HS-5 (cell line): ENCODE data around the gene DTHD1.

Source experiments
- DNase-seq: peaks from one replicate; pipeline ENCODE4 v3.0.0-alpha.2; 2012; ENCODE audit warnings: low read depth

Gene DTHD1

GRCh38 chr4:36281384-36282106, at the start of gene DTHD1:
DTHD1 (plus strand) TSS chr4:36281616; CDS start chr4:36281759, 143 bp downstream.
- no peak for DNase-seq

- no peak for DNase-seq
Observed at GRCh38 chr4:36233567-36234266, 47.7 kb upstream of the DTHD1 start.

- peak; percentile 11 for DNase-seq
Observed at GRCh38 chr4:36235306-36235705, 46.1 kb upstream of the DTHD1 start.

- DNase-seq = no peak
Observed at GRCh38 chr4:36236159-36236558, 45.3 kb upstream of the DTHD1 start.

- DNase-seq = no peak
Observed at GRCh38 chr4:36237366-36238313, 43.8 kb upstream of the DTHD1 start.

- no peak for DNase-seq
Observed at GRCh38 chr4:36241771-36242170, 39.6 kb upstream of the DTHD1 start.

- no peak for DNase-seq
Observed at GRCh38 chr4:36242629-36243354, 38.6 kb upstream of the DTHD1 start.

GRCh38 chr4:36243355-36244256, 37.8 kb upstream of the DTHD1 start:
- no peak for DNase-seq

GRCh38 chr4:36244257-36245082, 36.9 kb upstream of the DTHD1 start, which contains the start of gene ARAP2:
ARAP2 (minus strand) TSS chr4:36244514; CDS start chr4:36229486, 15,028 bp downstream.
- DNase-seq = no peak

- no peak for DNase-seq
Observed at GRCh38 chr4:36249610-36250009, 31.8 kb upstream of the DTHD1 start.

- no peak for DNase-seq
Observed at GRCh38 chr4:36251983-36252382, 29.4 kb upstream of the DTHD1 start.

GRCh38 chr4:36254371-36254770, 27.0 kb upstream of the DTHD1 start:
- no peak for DNase-seq

- DNase-seq = no peak
Observed at GRCh38 chr4:36255577-36255976, 25.8 kb upstream of the DTHD1 start.

- no peak for DNase-seq
Observed at GRCh38 chr4:36256398-36256891, 25.0 kb upstream of the DTHD1 start.

- DNase-seq = no peak
Observed at GRCh38 chr4:36260731-36261130, 20.7 kb upstream of the DTHD1 start.

GRCh38 chr4:36264207-36264826, 17.1 kb upstream of the DTHD1 start:
- DNase-seq = no peak

- no peak for DNase-seq
Observed at GRCh38 chr4:36267486-36268268, 13.7 kb upstream of the DTHD1 start.

- DNase-seq = no peak
Observed at GRCh38 chr4:36269101-36269500, 12.3 kb upstream of the DTHD1 start.
